Activated T-helper 2 cell treated with anti-CD3 and anti-CD28 coated beads, Interferon-gamma antibody, Interleukin-2, Interleukin-4, amounts not matched to agents 10 μg/mL and 5 μg/mL and 100 μg/mL, durations not matched to agents 14 hours and 24 hours and 36 hours (primary cell): Measurements from ENCODE around the gene OXSR1. TPM values are rescaled to one million over a fixed set of nuclear protein-coding genes. Genes with fewer than 3 reads are reported as not detected.

Experiments
- DNase-seq: peaks from one replicate; pipeline ENCODE4 v3.0.0; 2021; ENCODE audit warnings: low spot score
- H3K27ac Mint-ChIP-seq: one replicate; pipeline ENCODE4 v1.8.0; 2021; ENCODE audit warnings: mixed read lengths
- H3K27me3 Mint-ChIP-seq: one replicate; pipeline ENCODE4 v1.8.0; 2021; ENCODE audit warnings: low read depth, mixed read lengths
- H3K36me3 Mint-ChIP-seq: one replicate; pipeline ENCODE4 v1.8.0; 2021; ENCODE audit warnings: low read depth, mixed read lengths
- H3K4me1 Mint-ChIP-seq: one replicate; pipeline ENCODE4 v1.8.0; 2021; ENCODE audit warnings: low read depth, mixed read lengths
- H3K4me3 Mint-ChIP-seq: one replicate; pipeline ENCODE4 v1.8.0; 2021; ENCODE audit warnings: low read depth, mild to moderate bottlenecking, moderate library complexity, mixed read lengths
- H3K9me3 Mint-ChIP-seq: one replicate; pipeline ENCODE4 v1.8.0; 2021; ENCODE audit warnings: mixed read lengths
- intact Hi-C: fragments of 100-400 bp; cut with micrococcal nuclease; formaldehyde crosslinking; loops from one replicate; pipeline ENCODE4 v1.15.1; 2023
- total RNA-seq: library from RNA; stranded (reverse); gene quantifications from 2 replicates; pipeline ENCODE4 v1.2.3, GENCODE V29; 2022

Gene OXSR1
- total RNA-seq, 1 donor from 2014 or later, result 62.2 TPM

- no peaks in the 10 kb centered on the region for H3K27me3 Mint-ChIP-seq
- H3K36me3 Mint-ChIP-seq, result peaks cover 27% of the 10 kb centered on the region
- no peak overlapping the region for H3K4me3 Mint-ChIP-seq
- H3K9me3 Mint-ChIP-seq, result peaks cover 9% of the 10 kb centered on the region
- intact Hi-C loops, result no loop called here
- H3K4me1 Mint-ChIP-seq, result peaks cover 28% of the 10 kb centered on the region
- DNase-seq, result no peak
- H3K27ac Mint-ChIP-seq, result no peak overlapping the region
These were observed 24.0 kb upstream of the OXSR1 start for GRCh38 chr3:38141173-38141951.

GRCh38 chr3:38141952-38142273 lies 23.4 kb upstream of the OXSR1 start:
- Mint-ChIP-seq H3K4me3 (no peak overlapping the region), H3K36me3 (peaks cover 30% of the 10 kb centered on the region), H3K9me3 (peaks cover 14% of the 10 kb centered on the region), H3K4me1 (peaks cover 28% of the 10 kb centered on the region), H3K27ac (no peak overlapping the region), H3K27me3 (no peaks in the 10 kb centered on the region)
- intact Hi-C loops, result no loop called here
- no peak for DNase-seq

GRCh38 chr3:38142959-38143358 lies 22.4 kb upstream of the OXSR1 start:
- no peak overlapping the region for H3K4me3 Mint-ChIP-seq
- intact Hi-C loops, result no loop called here
- H3K36me3 Mint-ChIP-seq, result peaks cover 37% of the 10 kb centered on the region
- H3K27me3 Mint-ChIP-seq, result no peaks in the 10 kb centered on the region
- H3K9me3 Mint-ChIP-seq, result peaks cover 25% of the 10 kb centered on the region
- no peak for DNase-seq
- H3K4me1 Mint-ChIP-seq, result peaks cover 23% of the 10 kb centered on the region
- no peak overlapping the region for H3K27ac Mint-ChIP-seq

GRCh38 chr3:38143511-38143910 lies 21.8 kb upstream of the OXSR1 start:
- H3K27ac Mint-ChIP-seq, result no peak overlapping the region
- H3K4me3 Mint-ChIP-seq, result no peak overlapping the region
- H3K36me3 Mint-ChIP-seq, result peaks cover 37% of the 10 kb centered on the region
- peaks cover 25% of the 10 kb centered on the region for H3K9me3 Mint-ChIP-seq
- no peak for DNase-seq
- H3K4me1 Mint-ChIP-seq, result peaks cover 18% of the 10 kb centered on the region
- H3K27me3 Mint-ChIP-seq, result no peaks in the 10 kb centered on the region
- intact Hi-C loops, result no loop called here

- Mint-ChIP-seq H3K36me3 (peaks cover 20% of the 10 kb centered on the region), H3K9me3 (peaks cover 29% of the 10 kb centered on the region), H3K4me1 (peaks cover 17% of the 10 kb centered on the region), H3K27ac (no peak overlapping the region), H3K27me3 (no peaks in the 10 kb centered on the region), H3K4me3 (no peak overlapping the region)
- intact Hi-C loops, result no loop called here
- no peak for DNase-seq
These were observed 18.8 kb upstream of the OXSR1 start for GRCh38 chr3:38146504-38146903.

GRCh38 chr3:38147421-38147820 lies 17.9 kb upstream of the OXSR1 start:
- intact Hi-C loops, result no loop called here
- H3K27ac Mint-ChIP-seq, result no peak overlapping the region
- H3K9me3 Mint-ChIP-seq, result peaks cover 34% of the 10 kb centered on the region
- no peaks in the 10 kb centered on the region for H3K27me3 Mint-ChIP-seq
- H3K4me3 Mint-ChIP-seq, result no peak overlapping the region
- no peak for DNase-seq
- H3K36me3 Mint-ChIP-seq, result peaks cover 11% of the 10 kb centered on the region
- peaks cover 23% of the 10 kb centered on the region for H3K4me1 Mint-ChIP-seq

GRCh38 chr3:38148311-38148882 lies 16.9 kb upstream of the OXSR1 start:
- H3K4me1 Mint-ChIP-seq, result peaks cover 31% of the 10 kb centered on the region
- H3K4me3 Mint-ChIP-seq, result no peak overlapping the region
- H3K36me3 Mint-ChIP-seq, result peaks cover 10% of the 10 kb centered on the region
- intact Hi-C loops, result no loop called here
- DNase-seq, result no peak
- H3K27ac Mint-ChIP-seq, result no peak overlapping the region
- no peaks in the 10 kb centered on the region for H3K27me3 Mint-ChIP-seq
- peaks cover 34% of the 10 kb centered on the region for H3K9me3 Mint-ChIP-seq

- DNase-seq, result no peak
- H3K27ac Mint-ChIP-seq, result no peak overlapping the region
- H3K36me3 Mint-ChIP-seq, result peaks cover 10% of the 10 kb centered on the region
- intact Hi-C loops, result no loop called here
- H3K27me3 Mint-ChIP-seq, result no peaks in the 10 kb centered on the region
- H3K4me3 Mint-ChIP-seq, result no peak overlapping the region
- H3K9me3 Mint-ChIP-seq, result peaks cover 34% of the 10 kb centered on the region
- H3K4me1 Mint-ChIP-seq, result peaks cover 40% of the 10 kb centered on the region
These were observed 15.6 kb upstream of the OXSR1 start for GRCh38 chr3:38149708-38150107.

- no peak for DNase-seq
- H3K27me3 Mint-ChIP-seq, result no peaks in the 10 kb centered on the region
- no peak overlapping the region for H3K4me3 Mint-ChIP-seq
- H3K9me3 Mint-ChIP-seq, result peaks cover 28% of the 10 kb centered on the region
- H3K27ac Mint-ChIP-seq, result peak overlapping the region; percentile 51
- peaks cover 40% of the 10 kb centered on the region for H3K4me1 Mint-ChIP-seq
- peaks cover 10% of the 10 kb centered on the region for H3K36me3 Mint-ChIP-seq
- intact Hi-C loops, result no loop called here
These were observed 14.4 kb upstream of the OXSR1 start for GRCh38 chr3:38150780-38151528.

- Mint-ChIP-seq H3K36me3 (peaks cover 8% of the 10 kb centered on the region), H3K4me3 (no peak overlapping the region), H3K27me3 (no peaks in the 10 kb centered on the region), H3K4me1 (peaks cover 40% of the 10 kb centered on the region), H3K9me3 (peaks cover 21% of the 10 kb centered on the region), H3K27ac (peak overlapping the region; percentile 51)
- no peak for DNase-seq
- intact Hi-C loops, result loop anchor here (1.0 kb wide), 2 partner anchors 13 to 14 kb away; partner anchors contain the start of gene ACAA1
These were observed 13.6 kb upstream of the OXSR1 start for GRCh38 chr3:38151667-38152265.

GRCh38 chr3:38152609-38153008 lies 12.7 kb upstream of the OXSR1 start:
- intact Hi-C loops, result loop anchor here (1.0 kb wide), 2 partner anchors 12 to 15 kb away; partner anchors contain the start of gene ACAA1

GRCh38 chr3:38153221-38153620 lies 12.1 kb upstream of the OXSR1 start:
- peaks cover 40% of the 10 kb centered on the region for H3K4me1 Mint-ChIP-seq
- H3K27ac Mint-ChIP-seq, result no peak overlapping the region
- no peak overlapping the region for H3K4me3 Mint-ChIP-seq
- no peak for DNase-seq
- no peaks in the 10 kb centered on the region for H3K27me3 Mint-ChIP-seq
- intact Hi-C loops, result no loop called here
- H3K9me3 Mint-ChIP-seq, result peaks cover 8% of the 10 kb centered on the region
- H3K36me3 Mint-ChIP-seq, result no peaks in the 10 kb centered on the region

More at GRCh38 chr3:38152609-38153008, 12.7 kb upstream of the OXSR1 start:
- Mint-ChIP-seq H3K9me3 (peaks cover 12% of the 10 kb centered on the region), H3K36me3 (peaks cover under 1% of the 10 kb centered on the region), H3K4me1 (peaks cover 40% of the 10 kb centered on the region), H3K27me3 (no peaks in the 10 kb centered on the region), H3K27ac (no peak overlapping the region), H3K4me3 (no peak overlapping the region)
- no peak for DNase-seq
